Mesenchymal stem cell (in vitro differentiated cells and primary cell): ENCODE measurements around the gene ADAM20. TPM values are rescaled to one million over a fixed set of nuclear protein-coding genes. Genes with fewer than 3 reads are reported as not detected.
A peak's percentile ranks its signal among the peaks of the same experiment; 100 is the strongest.

ENCODE experiments used
- DNase-seq: peaks from one replicate; pipeline ENCODE4 v3.0.0-alpha.2; 2013
- H2AFZ ChIP-seq: one replicate; pipeline ENCODE4 v1.6.1; 2013; ENCODE audit warnings: low read depth, mild to moderate bottlenecking, control low read depth, inconsistent platforms, low read length, moderate library complexity
- H2AK5ac ChIP-seq: 2 replicates; pipeline ENCODE4 v1.6.1; 2013; ENCODE audit warnings: low read length, moderate library complexity, mild to moderate bottlenecking, inconsistent platforms; ENCODE audit not compliant: severe bottlenecking
- H2BK120ac ChIP-seq: one replicate; pipeline ENCODE4 v1.6.1; 2013; ENCODE audit warnings: low read depth, mild to moderate bottlenecking, inconsistent platforms, low read length, moderate library complexity
- H2BK12ac ChIP-seq, 2 experiments: one replicate each; pipeline ENCODE4 v1.6.1; 2013; ENCODE audit warnings: inconsistent platforms in 2 of 2, low read length in 2 of 2, mild to moderate bottlenecking in 2 of 2, moderate library complexity in 2 of 2, control low read depth in 1 of 2
- H2BK15ac ChIP-seq: one replicate; pipeline ENCODE4 v1.6.1; 2013; ENCODE audit warnings: mild to moderate bottlenecking, low read depth, inconsistent platforms; ENCODE audit not compliant: poor library complexity, severe bottlenecking
- H2BK5ac ChIP-seq: 2 replicates; pipeline ENCODE4 v1.6.1; 2013; ENCODE audit warnings: low read depth, mild to moderate bottlenecking, low read length, control low read depth, inconsistent platforms; ENCODE audit not compliant: poor library complexity, severe bottlenecking
- H3K14ac ChIP-seq, 2 experiments: one replicate each; pipeline ENCODE4 v1.6.1; 2013; ENCODE audit warnings: inconsistent platforms in 2 of 2, low read length in 2 of 2, control low read depth in 1 of 2, mild to moderate bottlenecking in 1 of 2, moderate library complexity in 1 of 2
- H3K18ac ChIP-seq, 2 experiments: one replicate each; pipeline ENCODE4 v1.6.1; 2013; ENCODE audit warnings: inconsistent platforms in 2 of 2, low read length in 2 of 2, control low read depth in 1 of 2, low read depth in 1 of 2, mild to moderate bottlenecking in 1 of 2
- H3K23ac ChIP-seq, 2 experiments: one replicate each; pipeline ENCODE4 v1.6.1; 2013; ENCODE audit warnings: inconsistent platforms in 2 of 2, low read length in 2 of 2, mild to moderate bottlenecking in 2 of 2, moderate library complexity in 2 of 2, control low read depth in 1 of 2
- H3K27ac ChIP-seq: 2 replicates; pipeline ENCODE4 v1.5.1; 2013; ENCODE audit warnings: mild to moderate bottlenecking, moderate library complexity, low read length, control low read depth, inconsistent platforms; ENCODE audit not compliant: poor library complexity, severe bottlenecking
- H3K27me3 ChIP-seq, 2 experiments: 2 replicates each; pipeline versions ENCODE4 v1.6.1 to v1.7.0; 2013; ENCODE audit warnings: low read length in 2 of 2, mild to moderate bottlenecking in 2 of 2, moderate library complexity in 2 of 2, control low read depth in 1 of 2, inconsistent platforms in 1 of 2; ENCODE audit not compliant: control insufficient read depth in 1 of 2, insufficient read depth in 1 of 2
- H3K36me3 ChIP-seq, 2 experiments: 2 replicates each; pipeline versions ENCODE4 v1.6.1 to v1.7.0; 2013; ENCODE audit warnings: low read length in 2 of 2, control low read depth in 1 of 2, inconsistent platforms in 1 of 2, low read depth in 1 of 2, mild to moderate bottlenecking in 1 of 2; ENCODE audit not compliant: insufficient read depth in 2 of 2, control insufficient read depth in 1 of 2
- H3K4ac ChIP-seq, 2 experiments: one replicate each; pipeline ENCODE4 v1.6.1; 2013; ENCODE audit warnings: inconsistent platforms in 2 of 2, low read length in 2 of 2, mild to moderate bottlenecking in 2 of 2, moderate library complexity in 2 of 2, control low read depth in 1 of 2, low read depth in 1 of 2
- H3K4me1 ChIP-seq: 2 replicates; pipeline ENCODE4 v1.6.1; 2013; ENCODE audit warnings: low read depth, low read length, control low read depth; ENCODE audit not compliant: control insufficient read depth, insufficient read depth
- H3K4me2 ChIP-seq: 2 replicates; pipeline ENCODE4 v1.6.1; 2013; ENCODE audit warnings: low read length, mild to moderate bottlenecking, inconsistent platforms; ENCODE audit not compliant: poor library complexity, severe bottlenecking
- H3K4me3 ChIP-seq, 2 experiments: 2 replicates each; pipeline versions ENCODE4 v1.5.1 to v1.7.0; 2013; ENCODE audit warnings: low read length in 2 of 2, mild to moderate bottlenecking in 2 of 2, control low read depth in 1 of 2, low read depth in 1 of 2; ENCODE audit not compliant: insufficient read depth in 1 of 2
- H3K79me1 ChIP-seq: replicated peaks from 2 replicates; pipeline ENCODE4 v1.6.1; 2013; ENCODE audit warnings: mild to moderate bottlenecking, control low read depth, low read length, inconsistent platforms; ENCODE audit not compliant: poor library complexity, severe bottlenecking
- H3K9ac ChIP-seq: 2 replicates; pipeline ENCODE4 v1.7.0; 2013; ENCODE audit warnings: mild to moderate bottlenecking, low read length, moderate library complexity
- H3K9me3 ChIP-seq: 2 replicates; pipeline ENCODE4 v1.7.0; 2013; ENCODE audit warnings: mild to moderate bottlenecking, low read length; ENCODE audit not compliant: control insufficient read depth
- H4K8ac ChIP-seq: one replicate; pipeline ENCODE4 v1.6.1; 2013; ENCODE audit warnings: inconsistent platforms, mild to moderate bottlenecking, low read length, moderate library complexity
- H4K91ac ChIP-seq: one replicate; pipeline ENCODE4 v1.6.1; 2013; ENCODE audit warnings: mild to moderate bottlenecking, low read length, inconsistent platforms
- WGBS: methylation state at CpG from one replicate; pipeline ENCODE4 v1.1.7; 2013; ENCODE audit warnings: mixed read lengths; 5-methylcytosine and 5-hydroxymethylcytosine counted together
- polyA plus RNA-seq, 2 experiments: library from polyadenylated mRNA; stranded (reverse); fragments of 200-250 nt; gene quantifications; one replicate each; pipeline ENCODE4 v1.2.3, GENCODE V29; 2013

ADAM20 gene
- not detected for polyA plus RNA-seq (2013, experiment 1 of 2)
- polyA plus RNA-seq (2013, experiment 2 of 2): 0.03 TPM

DNA sequence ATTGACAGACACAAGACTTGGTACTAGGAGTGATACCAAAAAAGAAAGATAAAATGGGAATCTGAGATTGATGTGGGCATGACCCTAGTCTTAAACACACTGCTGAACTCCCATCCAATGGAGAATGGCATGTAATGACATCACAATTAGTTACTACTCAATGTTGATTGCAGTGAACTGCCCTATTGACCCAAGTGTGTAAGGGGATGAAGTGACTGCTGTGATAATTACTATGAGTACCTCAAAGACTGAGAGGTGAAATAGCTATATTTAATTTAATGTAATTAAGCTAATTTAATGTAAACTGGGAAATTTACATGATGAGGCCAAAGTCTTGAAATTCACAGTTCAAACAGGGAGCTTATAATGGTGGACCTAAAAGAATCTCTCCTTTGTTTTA is at the start of gene ADAM20:
ADAM20 (minus strand) TSS at position 101 of the 400 bp plus-strand sequence. CDS start 10,247 bp downstream, outside the sequence.
- no peaks in the 10 kb centered on the region for H3K79me1 ChIP-seq
- no peak within 1 kb of the TSS for H3K4me3 ChIP-seq
- H3K36me3 ChIP-seq: peaks cover 0 to 1% of the 10 kb centered on the region in 2 experiments
- H2BK15ac ChIP-seq: no peak within 1 kb of the TSS
- H2BK12ac ChIP-seq: no peak within 1 kb of the TSS
- no peak for DNase-seq
- no peak within 1 kb of the TSS for H3K9ac ChIP-seq
- H2AFZ ChIP-seq: no peak within 1 kb of the TSS
- H2BK120ac ChIP-seq: no peak within 1 kb of the TSS
- H3K4me1 ChIP-seq: no peaks in the 10 kb centered on the region
- H4K8ac ChIP-seq: no peak within 1 kb of the TSS
- no peak within 1 kb of the TSS for H3K23ac ChIP-seq
- H3K27me3 ChIP-seq: no peaks in the 10 kb centered on the region
- no peak within 1 kb of the TSS for H3K4ac ChIP-seq
- peak within 1 kb of the TSS; percentile 12 for H2BK5ac ChIP-seq
- peaks cover 4% of the 10 kb centered on the region for H3K9me3 ChIP-seq
- H4K91ac ChIP-seq: no peak within 1 kb of the TSS
- H3K18ac ChIP-seq: no peak within 1 kb of the TSS
- H2AK5ac ChIP-seq: no peak within 1 kb of the TSS
- H3K14ac ChIP-seq: no peak within 1 kb of the TSS
- no peak within 1 kb of the TSS for H3K27ac ChIP-seq
- H3K4me2 ChIP-seq: no peak within 1 kb of the TSS

DNA sequence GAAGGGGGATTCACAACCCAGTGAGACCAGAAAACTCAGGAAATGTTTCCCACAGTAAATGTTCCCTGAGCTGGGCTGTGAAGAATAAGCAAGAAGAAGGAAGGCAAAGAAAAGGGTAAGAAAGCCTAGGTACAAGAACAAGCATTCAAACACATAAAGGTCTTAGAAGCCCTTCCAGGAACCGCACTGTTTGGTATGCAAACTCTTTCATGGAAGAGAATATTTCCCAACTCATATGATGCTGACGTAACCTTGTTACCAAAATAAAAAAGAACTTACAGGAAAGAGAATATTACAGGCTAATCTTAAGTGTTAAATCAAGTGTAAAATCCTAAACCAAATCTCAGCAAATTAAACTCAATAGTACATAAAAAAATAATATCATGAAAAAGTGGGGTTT is 42.1 kb upstream of the ADAM20 start:
- no peak overlapping the region for H3K27ac ChIP-seq
- no peaks in the 10 kb centered on the region for H3K9me3 ChIP-seq
- no peak overlapping the region for H3K14ac ChIP-seq
- H2AK5ac ChIP-seq: no peak overlapping the region
- DNase-seq: no peak
- no peak overlapping the region for H2AFZ ChIP-seq
- H2BK120ac ChIP-seq: no peak overlapping the region
- no peak overlapping the region for H3K18ac ChIP-seq
- H3K79me1 ChIP-seq: peaks cover 5% of the 10 kb centered on the region
- H3K23ac ChIP-seq: no peak overlapping the region
- no peak overlapping the region for H4K91ac ChIP-seq
- no peak overlapping the region for H2BK12ac ChIP-seq
- no peak overlapping the region for H3K9ac ChIP-seq
- H3K4ac ChIP-seq: no peak overlapping the region
- H2BK5ac ChIP-seq: no peak overlapping the region
- no peak overlapping the region for H3K4me3 ChIP-seq
- no peaks in the 10 kb centered on the region for H3K4me1 ChIP-seq
- no peak overlapping the region for H3K4me2 ChIP-seq
- no peak overlapping the region for H4K8ac ChIP-seq
- peaks cover 2 to 57% of the 10 kb centered on the region in 2 experiments for H3K36me3 ChIP-seq
- H3K27me3 ChIP-seq: no peaks in the 10 kb centered on the region
- WGBS: no CpG with 5 or more reads among the region's 2 CpGs
- no peak overlapping the region for H2BK15ac ChIP-seq

DNA sequence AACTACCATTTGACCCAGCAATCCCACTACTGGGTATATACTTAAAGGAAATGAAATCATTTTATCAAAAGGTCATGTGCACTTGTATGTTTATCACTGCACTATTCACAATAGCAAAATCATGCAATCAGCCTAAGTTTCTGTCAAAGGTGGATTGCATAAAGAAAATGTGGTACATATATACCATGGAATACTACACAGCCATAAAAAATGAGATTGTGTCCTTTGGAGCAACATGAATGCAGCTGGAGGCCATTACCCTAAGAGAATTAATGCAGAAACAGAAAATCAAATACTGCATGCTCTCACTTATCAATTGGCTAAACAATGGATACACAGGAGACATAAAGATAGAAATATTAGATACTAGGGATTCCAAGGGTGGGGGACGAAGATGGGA is 38.2 kb upstream of the ADAM20 start:
- H2BK120ac ChIP-seq: no peak overlapping the region
- WGBS: no CpG with 5 or more reads among the region's 1 CpG
- H4K91ac ChIP-seq: no peak overlapping the region
- peaks cover 6% of the 10 kb centered on the region for H3K79me1 ChIP-seq
- no peak overlapping the region for H3K4ac ChIP-seq
- no peaks in the 10 kb centered on the region for H3K4me1 ChIP-seq
- H3K27ac ChIP-seq: no peak overlapping the region
- no peak overlapping the region for H3K14ac ChIP-seq
- H3K4me3 ChIP-seq: no peak overlapping the region
- DNase-seq: no peak
- no peak overlapping the region for H4K8ac ChIP-seq
- no peak overlapping the region for H3K18ac ChIP-seq
- H3K4me2 ChIP-seq: no peak overlapping the region
- H2BK12ac ChIP-seq: no peak overlapping the region
- H2BK5ac ChIP-seq: no peak overlapping the region
- no peak overlapping the region for H3K23ac ChIP-seq
- H2AFZ ChIP-seq: no peak overlapping the region
- H3K27me3 ChIP-seq: no peaks in the 10 kb centered on the region
- no peak overlapping the region for H2BK15ac ChIP-seq
- peaks cover 0 to 28% of the 10 kb centered on the region in 2 experiments for H3K36me3 ChIP-seq
- no peaks in the 10 kb centered on the region for H3K9me3 ChIP-seq
- H3K9ac ChIP-seq: no peak overlapping the region
- H2AK5ac ChIP-seq: no peak overlapping the region

- H3K9ac ChIP-seq: no peak overlapping the region
- H2BK12ac ChIP-seq: no peak overlapping the region
- 93% methylated on average over 1 of the region's 2 CpGs for WGBS
- H3K36me3 ChIP-seq: peaks cover 10 to 30% of the 10 kb centered on the region in 2 experiments
- no peak overlapping the region for H3K4me2 ChIP-seq
- no peak for DNase-seq
- H3K9me3 ChIP-seq: peaks cover under 1% of the 10 kb centered on the region
- H4K91ac ChIP-seq: no peak overlapping the region
- H3K4me1 ChIP-seq: no peaks in the 10 kb centered on the region
- H3K4ac ChIP-seq: no peak overlapping the region
- H3K14ac ChIP-seq: no peak overlapping the region
- H2BK120ac ChIP-seq: no peak overlapping the region
- H2AFZ ChIP-seq: no peak overlapping the region
- H3K27ac ChIP-seq: no peak overlapping the region
- H4K8ac ChIP-seq: no peak overlapping the region
- no peak overlapping the region for H3K23ac ChIP-seq
- H3K18ac ChIP-seq: no peak overlapping the region
- H2BK15ac ChIP-seq: no peak overlapping the region
- H3K79me1 ChIP-seq: peaks cover 14% of the 10 kb centered on the region
- H2AK5ac ChIP-seq: no peak overlapping the region
- no peak overlapping the region for H2BK5ac ChIP-seq
- no peaks in the 10 kb centered on the region for H3K27me3 ChIP-seq
- no peak overlapping the region for H3K4me3 ChIP-seq
Observed at GRCh38 chr14:70571139-70571538, 36.3 kb upstream of the ADAM20 start.
